Mucosa of stomach (tissue), 1 donor: ENCODE data around the gene GNGT1.

Experiments used
- H3K27me3 ChIP-seq: one replicate; pipeline ENCODE4 v1.7.0; 2013; ENCODE audit warnings: mild to moderate bottlenecking, low read length; ENCODE audit not compliant: control insufficient read depth, insufficient read depth
- H3K36me3 ChIP-seq: one replicate; pipeline ENCODE4 v1.7.0; 2013; ENCODE audit warnings: low read length; ENCODE audit not compliant: control insufficient read depth, insufficient read depth
- H3K4me1 ChIP-seq: one replicate; pipeline ENCODE4 v1.7.0; 2013; ENCODE audit warnings: mild to moderate bottlenecking, low read length; ENCODE audit not compliant: control insufficient read depth, insufficient read depth
- H3K4me3 ChIP-seq: one replicate; pipeline ENCODE4 v1.7.0; 2013; ENCODE audit warnings: low read length
- H3K9ac ChIP-seq: one replicate; pipeline ENCODE4 v1.7.0; 2013; ENCODE audit warnings: mild to moderate bottlenecking, low read length, moderate library complexity
- H3K9me3 ChIP-seq: one replicate; pipeline ENCODE4 v1.7.0; 2013; ENCODE audit warnings: mild to moderate bottlenecking, low read length, moderate library complexity; ENCODE audit not compliant: control insufficient read depth
- donor health status: Pancreatic carcinoma.

Gene GNGT1

GRCh38 chr7:93948873-93949272, 42.5 kb downstream of the GNGT1 start:
- H3K9me3 ChIP-seq = no peaks in the 10 kb centered on the region
- no peak overlapping the region for H3K9ac ChIP-seq
- H3K27me3 ChIP-seq = no peaks in the 10 kb centered on the region
- H3K4me3 ChIP-seq = no peak overlapping the region
- no peaks in the 10 kb centered on the region for H3K36me3 ChIP-seq
- H3K4me1 ChIP-seq = no peaks in the 10 kb centered on the region

- no peaks in the 10 kb centered on the region for H3K36me3 ChIP-seq
- no peaks in the 10 kb centered on the region for H3K27me3 ChIP-seq
- H3K9ac ChIP-seq = no peak overlapping the region
- no peaks in the 10 kb centered on the region for H3K4me1 ChIP-seq
- no peak overlapping the region for H3K4me3 ChIP-seq
- H3K9me3 ChIP-seq = no peaks in the 10 kb centered on the region
These were observed 43.1 kb downstream of the GNGT1 start for GRCh38 chr7:93949423-93949822.

- H3K9ac ChIP-seq = no peak overlapping the region
- no peak overlapping the region for H3K4me3 ChIP-seq
- no peaks in the 10 kb centered on the region for H3K9me3 ChIP-seq
- no peaks in the 10 kb centered on the region for H3K36me3 ChIP-seq
- no peaks in the 10 kb centered on the region for H3K4me1 ChIP-seq
- no peaks in the 10 kb centered on the region for H3K27me3 ChIP-seq
These were observed 48.9 kb downstream of the GNGT1 start for GRCh38 chr7:93955304-93955703.

GRCh38 chr7:93957767-93958166, 51.4 kb downstream of the GNGT1 start:
- Histone ChIP-seq H3K9me3 (no peaks in the 10 kb centered on the region), H3K4me1 (no peaks in the 10 kb centered on the region), H3K36me3 (no peaks in the 10 kb centered on the region), H3K27me3 (no peaks in the 10 kb centered on the region), H3K4me3 (no peak overlapping the region), H3K9ac (no peak overlapping the region)

- H3K9me3 ChIP-seq = no peaks in the 10 kb centered on the region
- no peak overlapping the region for H3K9ac ChIP-seq
- H3K27me3 ChIP-seq = no peaks in the 10 kb centered on the region
- H3K4me3 ChIP-seq = no peak overlapping the region
- H3K4me1 ChIP-seq = no peaks in the 10 kb centered on the region
- no peaks in the 10 kb centered on the region for H3K36me3 ChIP-seq
These were observed 51.8 kb downstream of the GNGT1 start for GRCh38 chr7:93958216-93958615.

GRCh38 chr7:93958651-93959050, 52.3 kb downstream of the GNGT1 start:
- no peaks in the 10 kb centered on the region for H3K4me1 ChIP-seq
- no peaks in the 10 kb centered on the region for H3K36me3 ChIP-seq
- H3K27me3 ChIP-seq = no peaks in the 10 kb centered on the region
- no peaks in the 10 kb centered on the region for H3K9me3 ChIP-seq
- no peak overlapping the region for H3K4me3 ChIP-seq
- H3K9ac ChIP-seq = no peak overlapping the region
